MCF 10A (cell line): Measurements from ENCODE around the gene BACH2. TPM values are rescaled to one million over a fixed set of nuclear protein-coding genes. Genes with fewer than 3 reads are reported as not detected.

Source experiments
- BruUV-seq: library from RNA; stranded (reverse); fragments of 400-500 nt; replicated peaks from 2 replicates; lab custom pipeline; 2021; lab: Mats Ljungman, UMichigan
- CTCF ChIA-PET: fragments of 300-600 bp; sonication (Branson Sonifier 250); formaldehyde crosslinking; extraction: SDS; loops from one replicate; lab custom pipeline; 2021; ENCODE audit warnings: antibody characterized with exemption, inconsistent platforms; lab: Yijun Ruan, JAX
- POLR2A ChIA-PET: fragments of 300-600, 350-650 bp; sonication (Branson Sonifier 250); formaldehyde crosslinking; extraction: SDS; loops from one replicate; lab custom pipeline; 2020; ENCODE audit warnings: antibody characterized with exemption, inconsistent platforms; lab: Yijun Ruan, JAX
- DNase-seq: peaks from one replicate; pipeline ENCODE4 v3.0.0-alpha.2; 2018; ENCODE audit not compliant: unreplicated experiment
- H3K27ac Mint-ChIP-seq: one replicate; pipeline ENCODE4 v1.8.0; 2022; ENCODE audit warnings: mild to moderate bottlenecking, low read depth, mixed read lengths; ENCODE audit not compliant: unreplicated experiment
- H3K27me3 Mint-ChIP-seq: one replicate; pipeline ENCODE4 v1.8.0; 2022; ENCODE audit warnings: mixed read lengths; ENCODE audit not compliant: insufficient read depth, unreplicated experiment
- H3K36me3 Mint-ChIP-seq: one replicate; pipeline ENCODE4 v1.8.0; 2022; ENCODE audit warnings: mild to moderate bottlenecking, moderate library complexity, mixed read lengths; ENCODE audit not compliant: insufficient read depth, unreplicated experiment
- H3K4me1 Mint-ChIP-seq: one replicate; pipeline ENCODE4 v1.8.0; 2022; ENCODE audit warnings: mixed read lengths; ENCODE audit not compliant: insufficient read depth, unreplicated experiment
- H3K4me3 Mint-ChIP-seq: one replicate; pipeline ENCODE4 v1.8.0; 2022; ENCODE audit warnings: mild to moderate bottlenecking, moderate library complexity, mixed read lengths; ENCODE audit not compliant: unreplicated experiment
- H3K9me3 Mint-ChIP-seq: one replicate; pipeline ENCODE4 v1.8.0; 2022; ENCODE audit warnings: mixed read lengths; ENCODE audit not compliant: unreplicated experiment
- CTCF ChIP-seq: fragments of 200-600 bp; IDR thresholded peaks from one replicate; pipeline ENCODE4 v1.8.0; 2022; ENCODE audit warnings: antibody characterized with exemption, mild to moderate bottlenecking; ENCODE audit not compliant: unreplicated experiment
- intact Hi-C: fragments of 100-400 bp; cut with micrococcal nuclease; formaldehyde crosslinking; loops from 2 replicates; pipeline ENCODE4 v1.14.1; 2022
- total RNA-seq: library from RNA; stranded (reverse); gene quantifications from 2 replicates; pipeline ENCODE4 v1.2.3, GENCODE V29; 2022

Gene BACH2
- total RNA-seq, 1 experiment from 2014 or later, result 9.9 TPM

DNA sequence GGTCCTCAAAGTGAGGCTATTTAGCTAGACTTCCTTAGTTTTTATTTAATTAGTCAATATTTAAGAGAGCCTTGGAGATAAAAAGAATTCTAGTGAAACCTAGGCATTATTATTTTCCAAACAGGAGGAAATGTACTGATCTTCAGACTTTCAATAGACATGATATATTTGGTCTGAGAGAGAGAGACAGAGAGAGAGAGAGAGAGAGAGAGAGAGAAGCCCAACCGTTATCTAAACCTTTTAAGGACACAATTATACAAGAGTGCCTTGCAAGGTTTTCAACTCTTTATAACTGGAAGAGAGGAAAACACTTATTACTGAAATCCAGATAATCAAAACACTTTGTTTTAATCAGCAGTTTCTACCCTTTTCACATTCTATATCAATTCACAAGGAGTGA is 64.8 kb downstream of the BACH2 start:
- H3K27me3 Mint-ChIP-seq, result no peaks in the 10 kb centered on the region
- intact Hi-C loops, result no loop called here
- no TSS peak for BruUV-seq
- ChIA-PET POLR2A (no interaction called here), CTCF (interaction anchor here (1.4 kb wide), 1 partner anchor 12 kb away, joined by 7 read pairs; no protein-coding TSS in a partner anchor)
- no peaks in the 10 kb centered on the region for H3K9me3 Mint-ChIP-seq
- H3K4me3 Mint-ChIP-seq, result no peak overlapping the region
- H3K27ac Mint-ChIP-seq, result no peak overlapping the region
- DNase-seq, result no peak
- no peak for TF ChIP-seq CTCF
- peaks cover 7% of the 10 kb centered on the region for H3K4me1 Mint-ChIP-seq
- peaks cover 5% of the 10 kb centered on the region for H3K36me3 Mint-ChIP-seq

GRCh38 chr6:90231308-90231707 is 65.3 kb downstream of the BACH2 start:
- TF ChIP-seq CTCF, result no peak
- Mint-ChIP-seq H3K27ac (no peak overlapping the region), H3K4me3 (no peak overlapping the region), H3K4me1 (peaks cover 7% of the 10 kb centered on the region), H3K36me3 (peaks cover 5% of the 10 kb centered on the region), H3K9me3 (no peaks in the 10 kb centered on the region), H3K27me3 (no peaks in the 10 kb centered on the region)
- CTCF ChIA-PET, result interaction anchor here (0.5 to 1.4 kb wide), 3 partner anchors 13 to 95 kb away, joined by 3 to 7 read pairs (median 4); no protein-coding TSS in a partner anchor
- no peak for DNase-seq
- BruUV-seq, result no TSS peak
- intact Hi-C loops, result no loop called here
- POLR2A ChIA-PET, result interaction anchor here (1.3 kb wide), 1 partner anchor 12 kb away, joined by 6 read pairs; no protein-coding TSS in a partner anchor

DNA sequence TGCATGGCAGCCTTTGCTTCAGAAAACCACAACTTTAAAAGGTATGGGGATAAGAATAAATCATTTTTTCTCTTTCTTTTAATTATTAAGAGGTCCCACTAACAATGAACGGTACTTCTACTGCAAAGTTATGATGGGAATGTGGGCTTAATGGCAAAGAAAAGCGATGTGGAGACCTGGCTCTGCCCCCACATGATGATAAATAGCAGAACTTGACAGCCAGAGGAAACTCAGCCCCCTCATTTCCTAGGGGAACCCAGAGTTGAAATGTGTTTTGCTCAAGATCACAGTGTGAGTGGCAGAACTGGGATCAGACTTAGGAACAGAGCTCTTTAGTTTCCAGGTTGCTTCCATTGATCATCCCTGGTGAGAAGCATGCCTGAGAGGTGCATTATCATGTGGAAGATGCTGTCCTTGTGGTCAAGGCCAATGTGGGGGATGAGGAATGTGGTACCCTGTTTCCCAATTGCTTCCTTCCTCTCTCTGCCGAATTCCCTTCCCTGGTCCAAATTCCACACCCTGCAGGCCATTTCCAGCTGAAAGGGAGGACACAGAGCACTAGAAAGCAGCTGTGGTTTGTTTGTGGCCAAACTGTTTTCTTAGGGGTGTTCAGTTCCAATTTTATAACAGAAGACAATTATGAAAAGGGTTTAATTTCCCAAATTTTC is 66.0 kb downstream of the BACH2 start:
- H3K36me3 Mint-ChIP-seq, result peaks cover 5% of the 10 kb centered on the region
- no peaks in the 10 kb centered on the region for H3K27me3 Mint-ChIP-seq
- ChIA-PET CTCF (interaction anchor here (0.5 kb wide), 2 partner anchors 17 to 94 kb away, joined by 3 to 4 read pairs; no protein-coding TSS in a partner anchor), POLR2A (interaction anchor here (1.3 kb wide), 1 partner anchor 12 kb away, joined by 6 read pairs; no protein-coding TSS in a partner anchor)
- DNase-seq, result no peak
- no peak overlapping the region for H3K27ac Mint-ChIP-seq
- no peak for TF ChIP-seq CTCF
- peaks cover 7% of the 10 kb centered on the region for H3K4me1 Mint-ChIP-seq
- no peaks in the 10 kb centered on the region for H3K9me3 Mint-ChIP-seq
- intact Hi-C loops, result no loop called here
- BruUV-seq, result no TSS peak
- H3K4me3 Mint-ChIP-seq, result no peak overlapping the region

GRCh38 chr6:90229331-90230010 is 67.2 kb downstream of the BACH2 start:
- no peak overlapping the region for H3K27ac Mint-ChIP-seq
- POLR2A ChIA-PET, result no interaction called here
- CTCF ChIA-PET, result no interaction called here
- TF ChIP-seq CTCF, result no peak
- H3K4me3 Mint-ChIP-seq, result no peak overlapping the region
- intact Hi-C loops, result no loop called here
- H3K36me3 Mint-ChIP-seq, result peaks cover 5% of the 10 kb centered on the region
- DNase-seq, result no peak
- no TSS peak for BruUV-seq
- peaks cover 7% of the 10 kb centered on the region for H3K4me1 Mint-ChIP-seq
- H3K9me3 Mint-ChIP-seq, result no peaks in the 10 kb centered on the region
- no peaks in the 10 kb centered on the region for H3K27me3 Mint-ChIP-seq
